B cell (primary cell): ENCODE measurements around the gene RASSF8.

Source experiments
- EZH2 ChIP-seq: IDR thresholded peaks from 2 replicates; pipeline ENCODE4 v1.6.1; 2012; ENCODE audit warnings: borderline replicate concordance, low read depth, mild to moderate bottlenecking, moderate library complexity, low read length; ENCODE audit not compliant: insufficient read depth, poor library complexity, severe bottlenecking
- TF ChIP-seq, protein P1 (sequence below): fragments of 200-600 bp; IDR thresholded peaks from one replicate; pipeline ENCODE4 v1.8.0; 2022; ENCODE audit warnings: antibody characterized with exemption, mild to moderate bottlenecking

DNA sequence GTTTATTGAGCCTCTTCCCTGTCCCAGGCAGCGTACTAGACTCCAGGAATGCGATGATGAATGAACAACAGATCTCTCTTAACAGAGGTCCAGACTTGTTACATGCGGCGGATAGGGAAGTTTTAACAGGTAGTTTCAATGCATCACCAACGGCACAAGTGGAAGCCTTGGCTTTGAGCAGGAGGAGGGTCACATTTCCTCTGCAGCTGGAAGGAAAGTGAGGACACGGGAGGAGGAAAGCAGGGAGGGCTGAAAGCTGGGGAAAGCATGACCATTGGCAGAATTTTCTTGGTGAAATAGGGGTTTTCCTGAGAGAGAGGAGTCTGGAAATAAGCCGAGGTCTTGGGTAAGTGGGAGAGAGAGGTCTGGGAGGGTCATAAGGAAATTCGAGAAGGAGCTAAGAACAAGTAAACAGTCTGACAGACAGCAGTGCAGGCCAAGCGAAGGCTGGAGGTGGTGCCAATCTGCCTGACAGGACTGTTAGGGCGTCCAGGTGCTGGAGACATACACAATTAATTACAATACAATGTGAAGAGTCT is 150.9 kb downstream of the RASSF8 start:
- TF ChIP-seq, protein P1, sequence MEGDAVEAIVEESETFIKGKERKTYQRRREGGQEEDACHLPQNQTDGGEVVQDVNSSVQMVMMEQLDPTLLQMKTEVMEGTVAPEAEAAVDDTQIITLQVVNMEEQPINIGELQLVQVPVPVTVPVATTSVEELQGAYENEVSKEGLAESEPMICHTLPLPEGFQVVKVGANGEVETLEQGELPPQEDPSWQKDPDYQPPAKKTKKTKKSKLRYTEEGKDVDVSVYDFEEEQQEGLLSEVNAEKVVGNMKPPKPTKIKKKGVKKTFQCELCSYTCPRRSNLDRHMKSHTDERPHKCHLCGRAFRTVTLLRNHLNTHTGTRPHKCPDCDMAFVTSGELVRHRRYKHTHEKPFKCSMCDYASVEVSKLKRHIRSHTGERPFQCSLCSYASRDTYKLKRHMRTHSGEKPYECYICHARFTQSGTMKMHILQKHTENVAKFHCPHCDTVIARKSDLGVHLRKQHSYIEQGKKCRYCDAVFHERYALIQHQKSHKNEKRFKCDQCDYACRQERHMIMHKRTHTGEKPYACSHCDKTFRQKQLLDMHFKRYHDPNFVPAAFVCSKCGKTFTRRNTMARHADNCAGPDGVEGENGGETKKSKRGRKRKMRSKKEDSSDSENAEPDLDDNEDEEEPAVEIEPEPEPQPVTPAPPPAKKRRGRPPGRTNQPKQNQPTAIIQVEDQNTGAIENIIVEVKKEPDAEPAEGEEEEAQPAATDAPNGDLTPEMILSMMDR: no peak
- no peak for TF ChIP-seq EZH2
